Sigmoid colon (tissue), 7 donors: ENCODE results near the gene ANKZF1. TPM values are rescaled to one million over a fixed set of nuclear protein-coding genes. Genes with fewer than 3 reads are reported as not detected.
A peak's percentile ranks its signal among the peaks of the same experiment; 100 is the strongest.

Source experiments
- DNase-seq: peaks from one replicate; pipeline ENCODE4 v3.0.0-alpha.2; 2019
- H3K27ac ChIP-seq, 4 donors: fragments of 200-600 bp; sonication (generic); one replicate each; pipeline ENCODE4 v1.5.1; 2016 to 2019; ENCODE audit warnings: mild to moderate bottlenecking in 1 of 4
- H3K27me3 ChIP-seq, 3 donors: fragments of 200-600 bp; sonication (generic); one replicate each; pipeline ENCODE4 v1.5.1; 2019; ENCODE audit warnings: mild to moderate bottlenecking in 1 of 3
- H3K36me3 ChIP-seq, 4 donors: fragments of 200-600 bp; sonication (generic); one replicate each; pipeline ENCODE4 v1.5.1; 2016 to 2019
- H3K4me1 ChIP-seq, 4 donors: fragments of 200-600 bp; sonication (generic); one replicate each; pipeline ENCODE4 v1.5.1; 2017 to 2019
- H3K4me3 ChIP-seq, 4 donors: fragments of 200-600 bp; sonication (generic); one replicate each; pipeline ENCODE4 v1.5.1; 2017 to 2019; ENCODE audit warnings: mild to moderate bottlenecking in 2 of 4, moderate library complexity in 1 of 4
- H3K9me3 ChIP-seq, 4 donors: fragments of 200-600 bp in 3 of 4; sonication (generic) in 3 of 4; one replicate each; pipeline versions ENCODE4 v1.5.1 to v1.6.1; 2013 to 2019
- CTCF ChIP-seq, 4 experiments: fragments of 450-650 bp in 3 of 4; fragments of 200-600 bp in 1 of 4; IDR thresholded peaks; one replicate each; pipeline ENCODE4 v1.5.1; 2016 to 2019; ENCODE audit warnings: antibody characterized with exemption in 4 of 4, mild to moderate bottlenecking in 3 of 4, moderate library complexity in 2 of 4
- EP300 ChIP-seq, 4 donors: sonication (generic); formaldehyde crosslinking; IDR thresholded peaks; one replicate each; pipeline ENCODE4 v1.6.1; 2017; ENCODE audit warnings: antibody characterized with exemption in 4 of 4
- POLR2A ChIP-seq, 2 donors: fragments of 450-650 bp; IDR thresholded peaks; one replicate each; pipeline ENCODE4 v1.6.1; 2016; ENCODE audit warnings: antibody characterized with exemption in 2 of 2, mild to moderate bottlenecking in 2 of 2, moderate library complexity in 2 of 2
- POLR2AphosphoS5 ChIP-seq, 4 donors: sonication (generic); formaldehyde crosslinking; IDR thresholded peaks; one replicate each; pipeline ENCODE4 v1.6.1; 2017; ENCODE audit warnings: antibody characterized with exemption in 4 of 4
- WGBS, 2 donors: extraction: QIAGEN DNeasy Blood & Tissue Kit; methylation state at CpG; one replicate each; pipeline ENCODE4 v1.1.7; 2013; 5-methylcytosine and 5-hydroxymethylcytosine counted together
- intact Hi-C: fragments of 100-400 bp; cut with DNase I; formaldehyde crosslinking; loops from one replicate; pipeline ENCODE4 v1.15.1; 2023
- polyA plus RNA-seq, 3 donors: library from polyadenylated mRNA; stranded (reverse); fragments of 200-250 nt; gene quantifications; one replicate each; pipeline ENCODE4 v1.2.3, GENCODE V29; 2013
- total RNA-seq, 4 donors: library from RNA; depleted of rRNA; stranded (reverse); fragments of >200 nt; gene quantifications; one replicate each; pipeline ENCODE4 v1.1.0, GENCODE V29; 2016
- donor health status: healthy with polysubstance abuse.
- donor health status: Bipolar disorder and iron deficiency.
- donor health status: healthy.

Gene ANKZF1
- total and polyA plus RNA-seq, 7 donors = 9.0 to 52.6 (median 36.9) TPM

GRCh38 chr2:219205165-219205538, 24.5 kb upstream of the ANKZF1 start:
- Histone ChIP-seq H3K4me1 (peaks cover 0 to 22% (median 19%) of the 10 kb centered on the region in 4 donors), H3K27ac (no peak overlapping the region), H3K36me3 (peaks cover 0 to 24% (median 9%) of the 10 kb centered on the region in 4 donors), H3K9me3 (no peaks in the 10 kb centered on the region), H3K27me3 (no peaks in the 10 kb centered on the region), H3K4me3 (no peak overlapping the region)
- intact Hi-C loops = no loop called here
- 87 to 91% methylated on average over 5 of the region's 5 CpGs for WGBS, 2 donors
- peak; percentile 33 for DNase-seq
- no peak for TF ChIP-seq CTCF (IDR thresholded peaks at IDR 0.05)
- TF ChIP-seq POLR2AphosphoS5 (IDR thresholded peaks at IDR 0.05) = no peak
- no peak for TF ChIP-seq POLR2A (IDR thresholded peaks at IDR 0.05)
- no peak for TF ChIP-seq EP300 (IDR thresholded peaks at IDR 0.05)

GRCh38 chr2:219205981-219206327, 23.7 kb upstream of the ANKZF1 start:
- H3K27me3 ChIP-seq = no peaks in the 10 kb centered on the region
- no peak for TF ChIP-seq POLR2AphosphoS5 (IDR thresholded peaks at IDR 0.05)
- TF ChIP-seq POLR2A (IDR thresholded peaks at IDR 0.05) = no peak
- no peak for TF ChIP-seq EP300 (IDR thresholded peaks at IDR 0.05)
- TF ChIP-seq CTCF (IDR thresholded peaks at IDR 0.05) = no peak
- H3K27ac ChIP-seq = peak overlapping the region; percentile 93 to 97 (median 96)
- peak overlapping the region; percentile 62 to 76 (median 68) for H3K4me3 ChIP-seq
- DNase-seq = peak; percentile 21
- intact Hi-C loops = loop anchor here (1.0 kb wide), 1 partner anchor 29 kb away; no protein-coding TSS in a partner anchor
- H3K9me3 ChIP-seq = no peaks in the 10 kb centered on the region
- peaks cover 0 to 31% (median 13%) of the 10 kb centered on the region in 4 donors for H3K36me3 ChIP-seq
- peaks cover 0 to 22% (median 19%) of the 10 kb centered on the region in 4 donors for H3K4me1 ChIP-seq
- WGBS, 2 donors = 7 to 15% methylated on average over 7 of the region's 7 CpGs

- Histone ChIP-seq H3K9me3 (no peaks in the 10 kb centered on the region), H3K36me3 (peaks cover 0 to 31% (median 13%) of the 10 kb centered on the region in 4 donors), H3K4me1 (peaks cover 0 to 22% (median 19%) of the 10 kb centered on the region in 4 donors), H3K27ac (peak within 1 kb of the TSS; percentile 93 to 97 (median 96)), H3K4me3 (peak within 1 kb of the TSS; percentile 62 to 76 (median 68)), H3K27me3 (no peaks in the 10 kb centered on the region)
- 0 to 1% methylated on average over 76 of the region's 76 CpGs for WGBS, 2 donors
- peak; percentile 97 for DNase-seq
- intact Hi-C loops = loop anchor here (1.0 kb wide), 3 partner anchors 11 to 46 kb away; partner anchors contain the start of gene NHEJ1
- TF ChIP-seq EP300 (IDR thresholded peaks at IDR 0.05) = no peak
- TF ChIP-seq POLR2A (IDR thresholded peaks at IDR 0.05) = peak; percentile 90 to 96
- peak in 3 of 4 experiments; percentile 4 to 24 (median 9) for TF ChIP-seq CTCF (IDR thresholded peaks at IDR 0.05)
- peak; percentile 96 to 99 (median 98) for TF ChIP-seq POLR2AphosphoS5 (IDR thresholded peaks at IDR 0.05)
Observed at GRCh38 chr2:219206328-219207133, 23.1 kb upstream of the ANKZF1 start, which contains the start of gene ZFAND2B. Gene ZFAND2B, plus strand, starts transcription at chr2:219206782. Its CDS starts 206 bp downstream, at chr2:219206988.

- Histone ChIP-seq H3K27me3 (no peaks in the 10 kb centered on the region), H3K27ac (peak overlapping the region; percentile 93 to 97 (median 96)), H3K4me1 (peaks cover 0 to 22% (median 19%) of the 10 kb centered on the region in 4 donors), H3K36me3 (peaks cover 0 to 36% (median 16%) of the 10 kb centered on the region in 4 donors), H3K9me3 (no peaks in the 10 kb centered on the region), H3K4me3 (peak overlapping the region; percentile 62 to 76 (median 68))
- intact Hi-C loops = loop anchor here (1.0 kb wide), 2 partner anchors 10 to 47 kb away; partner anchors contain the start of gene NHEJ1
- DNase-seq = peak; percentile 66
- TF ChIP-seq POLR2AphosphoS5 (IDR thresholded peaks at IDR 0.05) = no peak
- no peak for TF ChIP-seq POLR2A (IDR thresholded peaks at IDR 0.05)
- no peak for TF ChIP-seq CTCF (IDR thresholded peaks at IDR 0.05)
- TF ChIP-seq EP300 (IDR thresholded peaks at IDR 0.05) = no peak
- WGBS, 2 donors = 17 to 23% methylated on average over 22 of the region's 22 CpGs
Observed at GRCh38 chr2:219207134-219207883, 22.3 kb upstream of the ANKZF1 start.
